GM18519 (cell line): Measurements from ENCODE around the gene MMP24.
"Not testable (repeated sequence)": the region's sequence is repeated elsewhere in the genome, so short reads cannot be mapped to it uniquely, and the experiment has no call there.

Experiments used
- ATAC-seq: cut with Tn5 transposase; IDR thresholded peaks from one replicate; pipeline ENCODE4 v1.9.1; 2021; ENCODE audit warnings: mild to moderate bottlenecking, moderate library complexity; ENCODE audit not compliant: unreplicated experiment, low FRiP score

Gene MMP24

GRCh38 chr20:35305682-35306556 is 79.4 kb downstream of the MMP24 start:
- no peak for ATAC-seq

- ATAC-seq: no peak
Observed at GRCh38 chr20:35306931-35307517, 80.5 kb downstream of the MMP24 start.

- no peak for ATAC-seq
Observed at GRCh38 chr20:35307666-35308653, 81.5 kb downstream of the MMP24 start.

- ATAC-seq: no peak
Observed at GRCh38 chr20:35311409-35311808, 84.9 kb downstream of the MMP24 start.

DNA sequence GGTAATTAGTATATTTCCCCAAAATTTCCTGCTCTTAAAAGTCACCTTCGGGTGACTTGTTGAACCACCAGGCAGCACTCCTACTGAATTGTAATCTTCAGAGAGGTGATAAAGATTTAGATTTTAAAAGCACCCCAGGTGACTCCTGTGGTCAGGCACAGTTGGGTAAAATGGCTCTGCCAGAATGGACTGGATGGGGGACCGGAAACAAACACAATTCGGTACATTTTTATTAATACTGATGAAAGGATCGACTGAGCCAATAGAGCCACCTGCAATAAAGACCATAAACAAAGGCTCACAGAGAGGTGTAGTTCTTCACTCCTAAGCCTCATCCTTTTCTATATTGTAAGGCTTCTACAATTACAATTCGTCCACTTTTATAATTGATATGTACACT is 85.3 kb downstream of the MMP24 start:
- ATAC-seq: no peak

DNA sequence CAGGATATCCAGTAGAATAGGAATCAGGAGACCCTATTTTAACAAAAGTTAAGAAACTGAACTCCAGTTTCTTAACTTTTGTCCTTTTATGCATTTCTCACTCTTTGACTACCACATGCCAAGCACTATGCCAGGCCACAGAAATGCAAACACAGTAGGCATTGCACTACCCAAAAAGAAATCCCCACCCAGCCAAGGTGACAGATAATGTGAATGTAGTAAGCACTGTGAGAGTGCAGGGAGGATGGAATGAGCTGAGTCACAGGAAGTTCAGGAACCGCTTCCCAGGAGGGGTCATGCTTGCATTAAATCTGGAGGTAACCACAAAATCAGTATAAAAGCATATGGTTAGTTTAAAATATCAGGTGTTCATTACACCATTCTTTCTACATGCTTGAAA is 85.8 kb downstream of the MMP24 start:
- no peak for ATAC-seq

DNA sequence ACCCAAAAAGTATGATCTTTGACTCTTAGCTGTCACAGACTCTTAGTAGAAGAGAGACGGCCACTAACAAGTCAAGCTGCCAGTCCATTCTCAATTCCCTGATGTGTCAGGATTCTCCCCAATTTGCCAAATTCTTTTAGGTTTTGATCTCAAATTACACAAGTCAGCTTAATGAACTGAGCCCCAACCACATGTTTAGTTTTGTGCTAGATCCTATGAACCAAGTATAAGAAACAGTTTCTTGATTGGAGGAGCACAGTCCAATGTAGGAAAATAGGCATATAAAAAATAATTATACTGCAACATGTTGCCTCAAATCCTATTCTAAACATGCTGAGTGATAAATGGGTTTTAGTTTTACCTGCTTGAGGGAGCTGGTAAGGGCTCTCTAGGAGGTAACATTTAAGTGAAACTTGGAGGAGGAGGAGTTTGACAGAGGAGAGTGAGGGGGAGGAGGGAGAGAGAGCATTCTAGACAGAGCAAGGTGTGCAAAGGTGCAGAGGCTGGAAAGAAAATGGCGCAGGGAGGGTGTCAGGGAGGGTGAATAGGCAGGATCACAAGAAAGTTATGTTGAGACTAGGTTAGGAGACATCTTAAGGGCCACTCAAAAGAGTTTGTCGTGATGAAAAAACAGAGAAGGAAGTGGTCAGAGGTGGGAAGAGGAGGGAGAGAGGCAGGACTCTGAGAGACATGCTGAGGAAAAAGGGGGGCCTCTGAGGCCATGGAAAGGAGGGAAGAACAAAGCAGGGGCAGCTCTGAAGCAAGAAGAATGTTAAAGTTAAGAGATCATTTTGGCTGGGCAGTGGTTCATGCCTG is 88.5 kb downstream of the MMP24 start:
- no peak for ATAC-seq

GRCh38 chr20:35315632-35316020 is 89.1 kb downstream of the MMP24 start:
- not testable (repeated sequence) for ATAC-seq

GRCh38 chr20:35316086-35316485 is 89.6 kb downstream of the MMP24 start:
- no peak for ATAC-seq

- no peak for ATAC-seq
Observed at GRCh38 chr20:35317416-35318210, 91.1 kb downstream of the MMP24 start.

GRCh38 chr20:35318502-35319157 is 92.1 kb downstream of the MMP24 start:
- ATAC-seq: no peak

GRCh38 chr20:35319192-35319870 is 92.8 kb downstream of the MMP24 start:
- ATAC-seq: no peak

DNA sequence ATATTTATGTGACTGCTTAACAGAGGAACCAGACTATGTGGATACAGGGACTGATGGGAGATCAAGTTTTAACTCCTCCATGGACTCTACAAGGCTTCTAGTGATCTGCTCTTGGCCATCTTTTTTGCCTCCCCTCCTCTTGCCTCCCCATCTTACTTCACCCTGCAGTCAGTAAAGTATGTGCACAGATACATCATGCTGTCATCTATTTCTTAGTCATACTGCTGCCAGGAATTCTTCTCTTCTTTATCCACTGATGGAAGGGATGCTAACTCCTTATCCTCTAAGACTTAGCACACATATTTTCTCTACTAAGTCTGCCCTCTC is 93.3 kb downstream of the MMP24 start:
- ATAC-seq: no peak

DNA sequence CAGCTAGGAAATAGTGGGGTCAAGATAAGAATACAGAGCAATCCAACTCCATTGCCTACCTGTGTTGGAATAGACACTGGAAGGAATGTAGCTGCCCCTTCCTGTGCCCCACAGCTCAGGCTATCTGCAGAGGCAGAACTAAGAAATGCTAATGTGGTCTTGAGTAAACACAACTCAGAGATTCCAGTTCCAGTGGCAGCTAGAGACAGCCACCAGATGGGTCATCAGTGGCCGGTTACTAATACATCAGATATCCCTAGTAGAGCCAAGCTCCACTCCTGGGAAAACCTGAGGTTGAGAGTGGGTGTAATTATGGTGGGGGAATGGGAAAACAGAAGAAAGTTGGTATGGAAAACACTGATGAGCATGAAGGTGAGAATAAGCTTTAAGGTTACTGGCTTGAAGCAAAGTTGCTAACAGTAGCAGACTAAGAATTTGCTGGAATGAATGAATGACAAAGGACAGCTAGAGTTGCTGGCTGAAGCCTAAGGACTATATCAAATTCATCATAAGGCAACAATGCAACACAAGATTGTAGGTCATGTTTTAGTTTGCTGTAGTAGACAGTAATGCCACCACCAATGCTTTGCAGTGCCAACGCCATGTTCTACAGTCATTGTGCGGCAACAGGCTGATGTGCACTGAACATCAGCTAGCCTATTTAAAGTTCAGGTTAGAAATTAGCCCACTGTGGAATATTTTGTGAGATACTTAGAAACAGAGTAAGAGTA is 94.1 kb downstream of the MMP24 start:
- no peak for ATAC-seq

DNA sequence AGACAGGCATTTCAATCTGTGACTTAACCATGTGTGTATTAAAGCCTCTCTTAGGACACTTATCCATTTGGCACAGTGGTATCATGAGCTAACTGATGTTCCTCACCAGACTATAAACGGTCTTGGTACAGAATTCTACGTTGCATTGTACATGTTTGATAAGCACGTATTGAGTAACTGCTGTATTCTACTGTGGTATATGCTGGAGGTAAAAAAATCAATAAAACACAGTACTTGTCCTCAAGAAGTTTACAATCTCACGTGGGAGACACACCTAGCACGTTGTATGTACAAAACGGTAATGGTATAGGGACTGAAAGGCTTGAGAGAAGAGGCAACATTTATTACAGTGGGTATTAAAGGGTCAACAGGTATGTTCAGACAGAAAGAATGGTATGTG is 98.9 kb downstream of the MMP24 start:
- no peak for ATAC-seq

- no peak for ATAC-seq
Observed at GRCh38 chr20:35326021-35326739, 99.7 kb downstream of the MMP24 start.
